A549 (cell line): ENCODE data around the gene SLC39A11. TPM values are rescaled to one million over a fixed set of nuclear protein-coding genes. Genes with fewer than 3 reads are reported as not detected.

ENCODE experiments used
- ATAC-seq, 2 experiments: fragments of 200-7000 bp in 1 of 2; fragments of >200 bp in 1 of 2; cut with Nextera tagmentation in 1 of 2; cut with Tn5 transposase in 1 of 2; 3 replicates each; pipeline versions ENCODE4 v1.8.0 to v1.9.1; 2018 to 2020; ENCODE audit warnings: mild to moderate bottlenecking in 1 of 2, moderate library complexity in 1 of 2
- CTCF ChIA-PET: fragments of 300-600 bp; sonication (Branson Sonifier 250); formaldehyde crosslinking; extraction: SDS; loops from one replicate; lab custom pipeline; 2021; ENCODE audit warnings: antibody characterized with exemption, inconsistent platforms; lab: Yijun Ruan, JAX
- POLR2A ChIA-PET: fragments of 350-600 bp; formaldehyde crosslinking; extraction: SDS; loops from one replicate; lab custom pipeline; 2021; ENCODE audit warnings: antibody characterized with exemption, inconsistent platforms; lab: Yijun Ruan, JAX
- DNase-seq, 2 experiments: peaks; one replicate each; pipeline versions ENCODE4 v3.0.0 to v3.0.0-alpha.2; 2011 to 2016; ENCODE audit warnings: low read depth in 1 of 2, low spot score in 1 of 2
- FAIRE-seq: peaks from 2 replicates; lab custom pipeline; 2011; peaks lifted over from hg19 to GRCh38; lab: Jason Lieb, UNC
- H3K27ac ChIP-seq, 2 experiments: fragments of >200 bp; sonication (Bioruptor Twin); formaldehyde crosslinking; 3 replicates each; pipeline ENCODE4 v1.5.1; 2016 to 2017
- H3K4me1 ChIP-seq: fragments of >200 bp; sonication (Bioruptor Twin); formaldehyde crosslinking; 3 replicates; pipeline ENCODE4 v1.6.1; 2016
- H3K4me2 ChIP-seq: fragments of >200 bp; sonication (Bioruptor Twin); formaldehyde crosslinking; 3 replicates; pipeline ENCODE4 v1.6.1; 2016
- H3K4me3 ChIP-seq: fragments of >200 bp; sonication (Bioruptor Twin); formaldehyde crosslinking; 3 replicates; pipeline ENCODE4 v1.5.1; 2016
- H3K9me3 ChIP-seq: fragments of >200 bp; sonication (Bioruptor Twin); formaldehyde crosslinking; 3 replicates; pipeline ENCODE4 v1.6.1; 2016
- BHLHE40 ChIP-seq: IDR thresholded peaks from 2 replicates; pipeline ENCODE4 v1.6.1; 2012; ENCODE audit warnings: low read depth, low read length, inconsistent platforms
- CBX2 ChIP-seq: fragments of 200-600 bp; sonication (generic); IDR thresholded peaks from 2 replicates; pipeline ENCODE4 v1.6.1; 2016; ENCODE audit warnings: low read depth, mild to moderate bottlenecking, borderline replicate concordance
- CEBPB ChIP-seq, 2 experiments: fragments of >200 bp in 1 of 2; sonication (Bioruptor Twin) in 1 of 2; formaldehyde crosslinking in 1 of 2; IDR thresholded peaks; 2 replicates each; pipeline ENCODE4 v1.6.1; 2012 to 2016
- CHD2 ChIP-seq: fragments of 150-350 bp; IDR thresholded peaks from 2 replicates; pipeline ENCODE4 v1.6.1; 2014; ENCODE audit warnings: low read length; ENCODE audit not compliant: partially characterized antibody
- EHF ChIP-seq: fragments of 250-450 bp; sonication (Bioruptor Pico); IDR thresholded peaks from 2 replicates; pipeline ENCODE4 v1.5.0; 2020; ENCODE audit warnings: mild to moderate bottlenecking
- EHMT2 ChIP-seq: fragments of 200-600 bp; sonication (generic); IDR thresholded peaks from 2 replicates; pipeline ENCODE4 v1.6.1; 2016; ENCODE audit warnings: antibody characterized with exemption, low read depth, mild to moderate bottlenecking, moderate library complexity
- EP300 ChIP-seq, 2 experiments: fragments of >200 bp; sonication (Bioruptor Twin); formaldehyde crosslinking; IDR thresholded peaks; 2 replicates in 1 of 2; 3 replicates in 1 of 2; pipeline ENCODE4 v1.6.1; 2016 to 2017
- FOSL2 ChIP-seq, 2 experiments: fragments of 450-650 bp in 1 of 2; fragments of >200 bp in 1 of 2; sonication (Bioruptor Twin) in 1 of 2; formaldehyde crosslinking; IDR thresholded peaks; 2 replicates each; pipeline versions ENCODE4 v1.5.0 to v1.6.1; 2016 to 2020; ENCODE audit warnings: mild to moderate bottlenecking in 1 of 2, moderate library complexity in 1 of 2
- GATA3 ChIP-seq: IDR thresholded peaks from 2 replicates; pipeline ENCODE4 v1.6.1; 2012; ENCODE audit warnings: borderline replicate concordance
- HES2 ChIP-seq: fragments of >200 bp; sonication (Bioruptor Twin); formaldehyde crosslinking; IDR thresholded peaks from 2 replicates; pipeline ENCODE4 v1.6.1; 2016
- HEYL ChIP-seq: fragments of 250-450 bp; sonication (Bioruptor Pico); IDR thresholded peaks from 2 replicates; pipeline ENCODE4 v1.8.0; 2021; ENCODE audit warnings: mild to moderate bottlenecking, moderate library complexity
- HOXA7 ChIP-seq: fragments of 250-450 bp; sonication (Bioruptor Pico); IDR thresholded peaks from 2 replicates; pipeline ENCODE4 v1.5.0; 2020; ENCODE audit warnings: mild to moderate bottlenecking, moderate library complexity
- HOXB13 ChIP-seq: fragments of 250-450 bp; sonication (Bioruptor Pico); IDR thresholded peaks from 2 replicates; pipeline ENCODE4 v1.5.0; 2020; ENCODE audit warnings: low read depth, mild to moderate bottlenecking, moderate library complexity
- POLR2AphosphoS2 ChIP-seq: conservative IDR thresholded peaks from 2 replicates; pipeline ENCODE4 v1.6.1; 2012; ENCODE audit warnings: low read length, improper control_type of control experiment, inconsistent platforms
- RARB ChIP-seq: fragments of 250-450 bp; sonication (Bioruptor Pico); IDR thresholded peaks from 2 replicates; pipeline ENCODE4 v1.8.0; 2021; ENCODE audit warnings: mild to moderate bottlenecking, moderate library complexity
- RCOR1 ChIP-seq: fragments of 150-350 bp; IDR thresholded peaks from 2 replicates; pipeline ENCODE4 v1.6.1; 2014; ENCODE audit warnings: antibody characterized with exemption, low read length, low read depth
- REST ChIP-seq: fragments of 200-600 bp; sonication (generic); IDR thresholded peaks from 2 replicates; pipeline ENCODE4 v1.6.1; 2016; ENCODE audit warnings: antibody characterized with exemption, mild to moderate bottlenecking, moderate library complexity
- RFX5 ChIP-seq: fragments of 450-650 bp; IDR thresholded peaks from 2 replicates; pipeline ENCODE4 v1.7.1; 2014; ENCODE audit warnings: antibody characterized with exemption, mild to moderate bottlenecking, moderate library complexity
- RNF2 ChIP-seq: fragments of 200-600 bp; sonication (generic); IDR thresholded peaks from 2 replicates; pipeline ENCODE4 v1.6.1; 2016; ENCODE audit warnings: low read depth, mild to moderate bottlenecking, antibody characterized with exemption, moderate library complexity, borderline replicate concordance
- TFCP2L1 ChIP-seq: fragments of 250-450 bp; sonication (Bioruptor Pico); IDR thresholded peaks from 2 replicates; pipeline ENCODE4 v1.5.0; 2021; ENCODE audit warnings: mild to moderate bottlenecking
- ZC3H11A ChIP-seq: fragments of 450-650 bp; IDR thresholded peaks from 2 replicates; pipeline ENCODE4 v1.6.1; 2014; ENCODE audit warnings: antibody characterized with exemption, mild to moderate bottlenecking
- ZNF302 ChIP-seq: fragments of 250-450 bp; sonication (Bioruptor Pico); IDR thresholded peaks from 2 replicates; pipeline ENCODE4 v1.9.0; 2021; ENCODE audit warnings: inconsistent platforms, mild to moderate bottlenecking, moderate library complexity
- ZSCAN20 ChIP-seq: fragments of 250-450 bp; sonication (Bioruptor Pico); IDR thresholded peaks from 2 replicates; pipeline ENCODE4 v1.8.0; 2022; ENCODE audit warnings: mild to moderate bottlenecking, moderate library complexity
- WGBS: methylation state at CpG from one replicate; pipeline ENCODE4 v1.1.6; 2017; ENCODE audit errors: missing lambda C conversion rate; 5-methylcytosine and 5-hydroxymethylcytosine counted together
- polyA plus RNA-seq, 4 experiments: library from polyadenylated mRNA; depleted of rRNA in 3 of 4; stranded (reverse); fragments of >200 nt; fragmentation: RNase III in 1 of 4; extraction: RNeasy Plus Mini Kit Qiagen cat#74134 plus additional on column Dnase treatment in 1 of 4; gene quantifications; 2 replicates in 3 of 4; 3 replicates in 1 of 4; pipeline ENCODE4 v1.2.3, GENCODE V29; 2011 to 2017

The SLC39A11 gene
- polyA plus RNA-seq, 2 of the 4 experiments (the other 2 are of a cell fraction), result 18.4 to 25.2 TPM

GRCh38 chr17:72997559-72997958 lies 94.9 kb downstream of the SLC39A11 start:
- no peak overlapping the region for H3K4me3 ChIP-seq
- CTCF ChIA-PET, result interaction anchor here (1.0 to 1.2 kb wide), 2 partner anchors 12 to 125 kb away, joined by 3 read pairs; no protein-coding TSS in a partner anchor
- FAIRE-seq (no peak), DNase-seq (no peak), ATAC-seq (no peak)
- H3K9me3 ChIP-seq, result no peaks in the 10 kb centered on the region
- POLR2A ChIA-PET, result no interaction called here
- no peaks in the 10 kb centered on the region for H3K4me1 ChIP-seq
- H3K4me2 ChIP-seq, result no peak overlapping the region
- 92% methylated on average over 6 of the region's 6 CpGs for WGBS
- TF ChIP-seq RCOR1 (no peak), CHD2 (no peak), HES2 (no peak), EP300 (IDR thresholded peaks at IDR 0.05) (no peak), EHF (CRISPR knock-in tag) (no peak), TFCP2L1 (no peak), CEBPB (IDR thresholded peaks at IDR 0.05) (no peak), BHLHE40 (no peak), RFX5 (no peak), ZSCAN20 (CRISPR knock-in tag) (no peak), HOXA7 (CRISPR knock-in tag) (no peak), EHMT2 (no peak), ZNF302 (CRISPR knock-in tag) (no peak), POLR2AphosphoS2 (no peak), RNF2 (no peak), RARB (CRISPR knock-in tag) (no peak), FOSL2 (IDR thresholded peaks at IDR 0.05) (no peak), FOSL2 (CRISPR knock-in tag; IDR thresholded peaks at IDR 0.05) (no peak)
- TF ChIP-seq, all 56 proteins: peak for 0
- no peak overlapping the region for H3K27ac ChIP-seq

GRCh38 chr17:72996791-72997190 lies 95.7 kb downstream of the SLC39A11 start:
- FAIRE-seq (no peak), DNase-seq (no peak), ATAC-seq (no peak)
- Histone ChIP-seq H3K9me3 (no peaks in the 10 kb centered on the region), H3K27ac (no peak overlapping the region), H3K4me2 (no peak overlapping the region), H3K4me1 (no peaks in the 10 kb centered on the region), H3K4me3 (no peak overlapping the region)
- WGBS, result 88% methylated on average over 4 of the region's 4 CpGs
- ChIA-PET POLR2A (no interaction called here), CTCF (interaction anchor here (0.8 to 1.2 kb wide), 3 partner anchors 11 to 159 kb away, joined by 3 read pairs; no protein-coding TSS in a partner anchor)
- TF ChIP-seq CBX2, result no peak
- TF ChIP-seq ZC3H11A, result no peak
- no peak for TF ChIP-seq RARB (CRISPR knock-in tag)
- no peak for TF ChIP-seq HEYL (CRISPR knock-in tag)
- TF ChIP-seq REST, result no peak
- no peak for TF ChIP-seq HOXB13
- no peak for TF ChIP-seq GATA3
